Placental pericyte (primary cell): Measurements from ENCODE around the gene WDR31. TPM values are rescaled to one million over a fixed set of nuclear protein-coding genes. Genes with fewer than 3 reads are reported as not detected.

Experiments
- total RNA-seq: library from RNA; depleted of rRNA; stranded (reverse); fragments of >200 nt; gene quantifications from 2 replicates; pipeline ENCODE4 v1.2.3, GENCODE V29; 2012

WDR31 gene
- 0.43 and 1.3 TPM in 2 replicates for total RNA-seq

DNA sequence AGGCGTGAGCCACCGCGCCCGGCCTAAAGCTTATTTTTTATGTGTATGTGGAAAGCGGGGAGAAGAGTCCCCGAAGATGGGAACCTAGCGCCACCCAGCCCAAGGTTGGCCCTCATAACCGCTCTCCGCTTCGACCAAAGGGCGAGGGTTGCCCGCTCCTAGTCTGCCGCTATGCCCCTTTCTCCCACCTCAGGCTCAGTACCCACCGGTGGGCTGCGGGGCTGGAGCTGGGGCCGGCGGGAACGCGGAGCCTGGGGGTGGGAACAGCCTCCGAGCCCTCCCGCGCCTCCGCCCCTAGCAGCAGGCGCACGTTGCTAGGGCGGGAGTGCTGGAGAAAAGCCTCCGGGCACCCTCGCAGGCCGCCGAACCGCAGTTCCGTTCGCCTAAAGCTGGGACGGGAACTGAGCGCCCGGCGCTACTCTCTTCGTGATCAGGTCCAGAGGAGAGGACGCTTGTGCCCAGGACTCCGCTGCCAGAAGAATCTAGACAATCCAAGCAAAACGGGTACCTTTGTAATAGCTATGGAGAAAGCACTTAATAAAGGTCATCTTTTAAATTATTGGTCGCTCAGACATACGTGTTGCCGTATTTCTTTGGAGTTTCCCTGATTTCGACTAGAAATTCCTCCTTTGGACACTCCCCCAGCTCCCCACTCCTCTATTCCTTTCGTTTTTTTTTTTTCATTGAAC is at the start of gene WDR31:
TSS of gene WDR31 (minus strand) at position 265 of the 689 bp plus-strand sequence. CDS start 8,253 bp downstream, outside the sequence.

DNA sequence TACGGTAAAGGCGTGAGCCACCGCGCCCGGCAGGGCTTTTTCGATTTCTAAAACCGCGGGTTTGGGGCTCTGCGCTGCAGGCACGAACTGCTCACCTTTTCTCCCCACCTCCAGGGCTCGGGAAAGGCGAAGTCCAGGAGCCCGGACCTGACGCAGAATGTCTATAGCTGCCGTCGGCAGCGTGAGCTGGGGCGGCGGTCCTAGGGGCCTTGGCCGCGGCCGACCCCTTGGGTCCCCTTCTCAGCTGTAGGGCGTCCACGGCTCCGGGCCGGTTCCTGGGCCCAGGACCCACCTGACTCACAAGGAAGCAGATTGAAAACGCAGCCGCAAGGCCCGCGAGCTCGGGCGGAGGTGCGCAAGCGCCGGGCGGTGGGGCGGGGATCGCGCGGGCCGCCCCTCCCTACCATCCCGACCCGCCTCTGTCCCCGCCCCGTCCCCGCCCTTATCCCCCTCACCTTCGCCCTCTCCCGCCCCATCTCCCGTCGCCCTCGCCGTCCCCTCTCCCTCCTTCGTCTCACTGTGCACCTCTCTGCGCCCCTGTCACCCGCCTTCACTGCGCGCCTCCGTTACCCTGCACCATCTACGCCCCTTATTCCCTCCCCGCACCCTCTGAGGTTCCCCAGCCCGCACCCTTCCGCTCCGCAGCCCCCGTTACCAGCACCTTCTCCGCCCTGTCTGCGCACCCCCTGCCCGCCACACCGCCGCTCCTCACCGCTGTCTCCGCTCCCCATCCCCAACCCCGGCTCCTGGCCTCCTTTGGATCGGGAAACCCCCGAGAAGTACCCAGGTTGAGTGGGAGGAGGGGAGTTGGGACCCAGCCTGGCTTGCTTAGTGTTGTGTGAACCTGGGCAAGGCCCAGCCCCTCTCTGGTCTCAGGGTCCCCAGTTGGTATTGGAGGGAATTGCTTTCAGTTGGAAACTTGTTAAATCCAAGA is 36.8 kb upstream of the WDR31 start, which contains the start of gene HDHD3:
TSS of gene HDHD3 (minus strand) at position 353 of the 934 bp plus-strand sequence. CDS start 2,632 bp downstream, outside the sequence.

DNA sequence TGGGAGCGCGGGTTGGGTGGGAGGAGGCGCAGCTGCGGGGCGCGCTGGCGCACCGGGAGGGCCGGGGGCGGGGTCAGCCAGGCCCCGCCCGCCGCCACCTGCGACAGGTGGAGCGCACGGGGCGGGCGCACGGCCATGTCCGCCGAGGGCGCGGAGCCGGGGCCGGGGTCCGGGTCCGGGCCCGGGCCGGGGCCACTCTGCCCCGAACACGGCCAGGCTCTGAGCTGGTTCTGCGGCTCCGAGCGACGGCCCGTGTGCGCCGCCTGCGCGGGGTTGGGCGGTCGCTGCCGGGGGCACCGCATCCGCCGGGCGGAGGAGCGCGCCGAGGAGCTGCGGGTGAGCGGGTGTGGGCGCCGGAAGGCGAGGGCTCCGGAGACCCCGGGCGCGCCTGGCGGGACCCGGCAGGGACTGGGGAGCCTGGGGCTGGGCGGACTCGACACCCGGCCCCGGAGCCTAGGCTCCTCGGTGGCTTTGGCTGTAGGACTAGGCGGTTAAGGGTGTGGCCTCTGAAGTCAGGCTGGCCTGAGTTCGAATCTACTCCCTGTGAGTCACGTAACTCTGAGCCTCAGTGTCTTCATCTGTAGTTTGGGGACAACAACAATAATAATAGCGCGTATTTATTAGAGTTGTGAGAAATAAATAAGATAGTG is 9.5 kb upstream of the WDR31 start, which contains the start of gene BSPRY:
TSS of gene BSPRY (plus strand) at position 97 of the 650 bp plus-strand sequence. CDS start at position 136, 39 bp downstream.

DNA sequence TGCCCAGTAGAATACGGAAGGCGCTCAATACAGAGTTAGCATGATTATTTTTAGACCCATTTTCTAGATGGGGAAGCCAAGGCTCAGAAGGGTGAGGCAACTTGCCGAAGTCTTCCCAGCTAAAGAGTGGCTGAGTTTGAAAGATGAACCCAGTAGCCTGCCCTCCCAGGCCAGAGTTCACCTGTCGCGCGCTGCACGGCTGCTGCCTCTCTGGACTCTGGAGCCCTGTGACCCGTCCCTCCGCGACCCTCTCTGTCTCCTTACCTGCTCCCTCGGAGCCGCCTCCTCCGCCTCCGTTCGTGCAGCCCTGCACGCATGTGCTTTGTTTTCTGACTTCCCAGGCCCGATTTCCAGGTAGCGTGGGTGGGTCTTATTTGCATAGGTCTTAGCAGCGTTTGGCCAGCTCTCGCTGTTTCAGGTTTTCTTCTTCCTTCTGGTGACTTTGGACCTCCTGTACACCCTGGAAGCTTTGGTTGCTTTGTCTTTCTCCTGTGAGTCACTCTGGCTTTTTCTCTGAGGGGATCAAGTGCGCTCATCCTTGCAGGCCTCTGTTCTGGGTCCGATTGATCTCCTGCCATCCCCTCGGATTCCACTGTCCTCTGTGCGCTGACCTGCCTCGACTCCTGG is 37.2 kb downstream of the WDR31 start, which contains the start of gene RNF183:
TSS of gene RNF183 (minus strand) at position 585 of the 627 bp plus-strand sequence. CDS start 5,192 bp downstream, outside the sequence.

DNA sequence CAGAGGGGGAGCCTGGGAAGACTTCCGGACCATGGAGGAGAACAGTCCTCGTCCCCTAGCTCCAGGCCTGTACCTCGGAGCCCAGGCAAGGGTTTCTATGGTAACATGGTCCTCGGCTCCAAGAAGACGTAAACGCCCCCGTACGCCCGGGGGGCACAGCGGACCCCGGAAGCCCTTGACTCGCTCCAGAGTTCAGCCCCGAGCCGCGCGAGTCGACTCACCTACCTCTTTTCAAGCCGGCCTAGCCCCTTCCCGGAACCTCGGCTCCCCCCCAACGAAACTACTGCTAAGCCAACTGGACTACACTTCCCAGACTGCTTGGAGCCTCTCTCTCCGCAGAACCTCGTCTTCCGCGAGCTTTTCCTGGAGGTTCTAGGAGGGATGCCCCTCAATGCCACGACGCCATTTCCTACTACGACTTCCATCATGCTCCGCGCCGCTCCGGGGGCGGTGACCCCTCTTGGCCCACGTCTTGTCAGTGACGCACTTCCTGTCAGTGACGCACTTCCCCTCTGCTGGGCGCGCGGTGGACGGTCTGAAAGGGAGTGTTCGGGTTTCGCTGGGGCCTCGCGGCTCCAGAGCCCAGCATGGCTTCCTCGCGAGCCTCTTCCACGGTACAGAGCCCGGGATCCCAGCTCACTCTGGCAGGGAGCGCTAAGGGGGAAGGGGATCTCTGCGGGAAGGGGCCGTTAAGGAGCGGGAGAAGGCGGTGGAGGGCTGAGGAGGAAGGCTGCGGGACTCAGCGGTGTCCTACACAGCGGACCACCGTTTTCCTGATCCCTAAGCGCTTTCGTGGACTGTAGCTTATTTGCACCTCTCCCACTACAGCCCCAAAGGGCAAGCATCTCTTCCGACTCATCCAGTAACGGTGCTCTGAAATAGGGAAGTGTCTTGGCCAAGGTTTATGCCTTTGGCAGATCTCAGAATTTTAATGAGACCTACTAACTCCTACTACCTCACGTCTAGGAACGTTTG is 64.6 kb downstream of the WDR31 start, which contains the start of the genes CDC26 and PRPF4:
TSS of gene CDC26 (minus strand) at position 416 of the 975 bp plus-strand sequence. CDS start 3,065 bp downstream, outside the sequence.
TSS of gene PRPF4 (plus strand) at position 502 of the 975 bp plus-strand sequence. CDS start at position 588, 86 bp downstream.

Other genes starting within 250 kb of the WDR31 start
- 14.6 and 24.3 TPM in 2 replicates for gene SLC31A2, start 189.3 kb downstream of the WDR31 start, total RNA-seq
- 25.4 and 35.5 TPM in 2 replicates for gene FKBP15, start 119.0 kb downstream of the WDR31 start, total RNA-seq
- gene SLC31A1, start 118.7 kb downstream of the WDR31 start, total RNA-seq: 44.2 and 102 TPM in 2 replicates
- 14.4 and 24.8 TPM in 2 replicates for gene CDC26, start 64.7 kb downstream of the WDR31 start, total RNA-seq
- gene PRPF4, start 64.6 kb downstream of the WDR31 start, total RNA-seq: 22.8 and 50.7 TPM in 2 replicates
- gene RNF183, start 36.9 kb downstream of the WDR31 start, total RNA-seq: not detected in 2 replicates
- not detected in 2 replicates for gene BSPRY, start 9.3 kb upstream of the WDR31 start, total RNA-seq
- gene HDHD3, start 36.7 kb upstream of the WDR31 start, total RNA-seq: 5.7 and 7.0 TPM in 2 replicates
- 12.3 and 16.8 TPM in 2 replicates for gene ALAD, start 61.0 kb upstream of the WDR31 start, total RNA-seq
- 23.0 and 73.6 TPM in 2 replicates for gene POLE3, start 70.4 kb upstream of the WDR31 start, total RNA-seq
- 0.43 and 0.66 TPM in 2 replicates for gene C9orf43, start 70.5 kb upstream of the WDR31 start, total RNA-seq
- 39.4 and 60.3 TPM in 2 replicates for gene RGS3, start 123.5 kb upstream of the WDR31 start, total RNA-seq